ENCODE data around the gene GPR150. TPM values are rescaled to one million over a fixed set of nuclear protein-coding genes. Genes with fewer than 3 reads are reported as not detected.

Gene GPR150
- total and polyA plus RNA-seq, 10 of the 15 experiments (the other 5 are each of a cell fraction or from before 2014, with no cell fraction given) = 0.08 to 1.1 (median 0.37) TPM; not detected in 1

- in situ Hi-C loops (cut with MboI) = no loop called here
- CTCF ChIA-PET = interaction anchor here (1.0 kb wide), 1 partner anchor 11 kb away, joined by 3 read pairs; no protein-coding TSS in a partner anchor
- no peak overlapping the region for H3K27ac ChIP-seq (ENCODE audit: control insufficient read depth, insufficient read depth)
- intact Hi-C loops (cut with micrococcal nuclease; ENCODE audit: unreplicated experiment) = no loop called here
- H2AFZ ChIP-seq (ENCODE audit: control insufficient read depth, low read depth, low read length) = no peak overlapping the region
- H3K79me2 ChIP-seq (ENCODE audit: control insufficient read depth, insufficient read depth, low read length) = no peaks in the 10 kb centered on the region
- no peak for DNase-seq (ENCODE audit: low read depth, low spot score)
- ATAC-seq = no peak
- SMC1A ChIA-PET (ENCODE audit: uncharacterized antibody, unreplicated experiment) = interaction anchor here (1.1 kb wide), 1 partner anchor 18 kb away, joined by 3 read pairs; no protein-coding TSS in a partner anchor
- BruUV-seq (replicated peaks) = no TSS peak
- no peak overlapping the region for H3K4me3 ChIP-seq
- no peaks in the 10 kb centered on the region for H3K9me3 ChIP-seq (replicated peaks; ENCODE audit: control insufficient read depth, insufficient read depth, low read length)
- no peak overlapping the region for H3K4me2 ChIP-seq (ENCODE audit: control insufficient read depth, insufficient read depth)
- 100% methylated on average over 1 of the region's 1 CpG for WGBS (ENCODE audit: insufficient coverage, insufficient replicate concordance, low lambda C conversion rate, missing lambda C conversion rate)
- H3K27me3 ChIP-seq (replicated peaks in 1 of 2; ENCODE audit: control insufficient read depth in 2 of 2, insufficient read depth in 2 of 2, low read length in 1 of 2) = no peaks in the 10 kb centered on the region
- H3K36me3 ChIP-seq (ENCODE audit: control insufficient read depth in 2 of 2, insufficient read depth in 2 of 2, low read length in 1 of 2) = no peaks in the 10 kb centered on the region
- TF ChIP-seq MEF2A (IDR thresholded peaks at IDR 0.05; ENCODE audit: insufficient read depth, low read depth, low read length) (no peak), NR2F1 (conservative IDR thresholded peaks at IDR 0.05) (no peak), NR2C1 (IDR thresholded peaks at IDR 0.05) (no peak), ZNF592 (IDR thresholded peaks at IDR 0.05) (no peak), POLR2A (IDR thresholded peaks at IDR 0.05; ENCODE audit: low read depth, low read length) (no peak), CTCF (IDR thresholded peaks at IDR 0.05 in 2 of 3, conservative IDR thresholded peaks at IDR 0.05 in 1 of 3; ENCODE audit: control insufficient read depth in 2 of 3, extremely low read depth in 1 of 3, insufficient read depth in 1 of 3, low read depth in 3 of 3, low read length in 3 of 3) (no peak), ATF2 (IDR thresholded peaks at IDR 0.05; ENCODE audit: low read length) (no peak), PAX5 (IDR thresholded peaks at IDR 0.05; ENCODE audit: borderline replicate concordance, low read depth, low read length) (no peak), RB1 (IDR thresholded peaks at IDR 0.05; ENCODE audit: borderline replicate concordance) (no peak)
- H3K4me1 ChIP-seq (ENCODE audit: control insufficient read depth, insufficient read depth, low read length) = no peaks in the 10 kb centered on the region
- no peak for FAIRE-seq
- no peak overlapping the region for H3K9ac ChIP-seq (ENCODE audit: control insufficient read depth, insufficient read depth, low read length)
- H4K20me1 ChIP-seq (ENCODE audit: control insufficient read depth, insufficient read depth) = no peaks in the 10 kb centered on the region
- POLR2A ChIA-PET = no interaction called here
- RAD21 ChIA-PET (ENCODE audit: unreplicated experiment) = no interaction called here
Measured at GRCh38 chr5:95600557-95600956, 19.3 kb upstream of the GPR150 start.

All from GM12878 (cell line).